GM23338 (cell line): ENCODE results near the gene IWS1. TPM values are rescaled to one million over a fixed set of nuclear protein-coding genes. Genes with fewer than 3 reads are reported as not detected.

ENCODE experiments used
- ATAC-seq: fragments of 200-7000 bp; cut with Tn5 transposase; 3 replicates; pipeline ENCODE4 v1.9.1; 2020
- DNase-seq: peaks from one replicate; pipeline ENCODE4 v3.0.0-alpha.2; 2015; ENCODE audit warnings: low spot score
- H2AFZ ChIP-seq: fragments of 200-600 bp; sonication (generic); 2 replicates; pipeline ENCODE4 v1.8.0; 2016; ENCODE audit warnings: antibody characterized with exemption, mild to moderate bottlenecking, moderate library complexity
- H3F3A ChIP-seq: fragments of 200-600 bp; sonication (generic); replicated peaks from 2 replicates; pipeline ENCODE4 v1.8.0; 2017; ENCODE audit warnings: antibody characterized with exemption, mixed run types, low read depth
- H3K27ac ChIP-seq: fragments of 200-600 bp; sonication (generic); 2 replicates; pipeline ENCODE4 v1.6.1; 2016; ENCODE audit warnings: low read depth
- H3K27me3 ChIP-seq: fragments of 200-600 bp; sonication (generic); 2 replicates; pipeline ENCODE4 v1.8.0; 2016; ENCODE audit warnings: mild to moderate bottlenecking, mixed run types, moderate library complexity; ENCODE audit not compliant: insufficient read depth
- H3K36me3 ChIP-seq: fragments of 200-600 bp; sonication (generic); 2 replicates; pipeline ENCODE4 v1.8.0; 2016; ENCODE audit warnings: mild to moderate bottlenecking; ENCODE audit not compliant: insufficient read depth
- H3K4me1 ChIP-seq: fragments of 200-600 bp; sonication (generic); 2 replicates; pipeline ENCODE4 v1.8.0; 2016; ENCODE audit warnings: mild to moderate bottlenecking, moderate library complexity; ENCODE audit not compliant: insufficient read depth
- H3K4me2 ChIP-seq: fragments of 200-600 bp; sonication (generic); 2 replicates; pipeline ENCODE4 v1.7.1; 2017; ENCODE audit warnings: mixed run types
- H3K4me3 ChIP-seq: fragments of 200-600 bp; sonication (generic); 2 replicates; pipeline ENCODE4 v1.6.1; 2016; ENCODE audit warnings: mixed run types
- H3K79me2 ChIP-seq: fragments of 200-600 bp; sonication (generic); replicated peaks from 2 replicates; pipeline ENCODE4 v1.8.0; 2017; ENCODE audit warnings: mild to moderate bottlenecking; ENCODE audit not compliant: insufficient read depth
- H3K9me2 ChIP-seq: fragments of 200-600 bp; sonication (generic); 2 replicates; pipeline ENCODE4 v1.8.0; 2017; ENCODE audit not compliant: insufficient read depth
- H4K20me1 ChIP-seq: fragments of 200-600 bp; sonication (generic); replicated peaks from 2 replicates; pipeline ENCODE4 v1.8.0; 2017; ENCODE audit warnings: mild to moderate bottlenecking; ENCODE audit not compliant: insufficient read depth
- H3K27ac Mint-ChIP-seq: 2 replicates; pipeline ENCODE4 v1.8.0; 2020; ENCODE audit warnings: inconsistent platforms, mild to moderate bottlenecking, moderate library complexity, mixed read lengths
- H3K27me3 Mint-ChIP-seq: 3 replicates; pipeline ENCODE4 v1.8.0; 2022; ENCODE audit warnings: low read depth, mild to moderate bottlenecking, moderate library complexity, mixed read lengths, inconsistent platforms; ENCODE audit not compliant: insufficient read depth, poor library complexity
- H3K36me3 Mint-ChIP-seq: 3 replicates; pipeline ENCODE4 v1.8.0; 2021; ENCODE audit warnings: low read depth, mild to moderate bottlenecking, inconsistent platforms, moderate library complexity, mixed read lengths
- H3K4me1 Mint-ChIP-seq: 3 replicates; pipeline ENCODE4 v1.8.0; 2020; ENCODE audit warnings: mild to moderate bottlenecking, inconsistent platforms, mixed read lengths
- H3K4me3 Mint-ChIP-seq: 3 replicates; pipeline ENCODE4 v1.8.0; 2021; ENCODE audit warnings: moderate library complexity, mild to moderate bottlenecking, inconsistent platforms, mixed read lengths
- H3K9me3 Mint-ChIP-seq: 3 replicates; pipeline ENCODE4 v1.8.0; 2020; ENCODE audit warnings: moderate library complexity, mild to moderate bottlenecking, inconsistent platforms, mixed read lengths
- CREB1 ChIP-seq: fragments of 250-450 bp; sonication (Bioruptor Pico); IDR thresholded peaks from 2 replicates; pipeline ENCODE4 v1.5.0; 2020; ENCODE audit warnings: low read depth, mild to moderate bottlenecking, moderate library complexity
- EZH2 ChIP-seq: fragments of 200-600 bp; sonication (generic); IDR thresholded peaks from one replicate; pipeline ENCODE4 v1.8.0; 2017; ENCODE audit warnings: antibody characterized with exemption, mild to moderate bottlenecking, low read depth; ENCODE audit not compliant: unreplicated experiment
- EZH2phosphoT487 ChIP-seq: fragments of 200-600 bp; sonication (generic); IDR thresholded peaks from one replicate; pipeline ENCODE4 v1.8.1; 2018; ENCODE audit warnings: antibody characterized with exemption; ENCODE audit not compliant: unreplicated experiment
- JUNB ChIP-seq: IDR thresholded peaks from one replicate; pipeline ENCODE4 v1.6.1; 2016; ENCODE audit warnings: antibody characterized with exemption; ENCODE audit not compliant: unreplicated experiment
- NANOG ChIP-seq: IDR thresholded peaks from 2 replicates; pipeline ENCODE4 v1.6.1; 2016; ENCODE audit warnings: antibody characterized with exemption, borderline replicate concordance
- POLR2AphosphoS5 ChIP-seq: IDR thresholded peaks from 2 replicates; pipeline ENCODE4 v1.6.1; 2016; ENCODE audit warnings: antibody characterized with exemption, low read depth
- STAT1 ChIP-seq: IDR thresholded peaks from one replicate; pipeline ENCODE4 v1.6.1; 2016; ENCODE audit warnings: antibody characterized with exemption; ENCODE audit not compliant: unreplicated experiment
- ZNF114 ChIP-seq: fragments of 250-450 bp; sonication (Bioruptor Pico); IDR thresholded peaks from 2 replicates; pipeline ENCODE4 v1.5.0; 2020; ENCODE audit warnings: mild to moderate bottlenecking, moderate library complexity
- ZNF331 ChIP-seq: fragments of 250-450 bp; sonication (Bioruptor Pico); IDR thresholded peaks from 2 replicates; pipeline ENCODE4 v1.5.0; 2020; ENCODE audit warnings: low read depth, mild to moderate bottlenecking, moderate library complexity
- polyA plus RNA-seq: library from polyadenylated mRNA; unstranded; fragments of >200 nt; fragmentation: Nextera tagmentation; extraction: Ambion mirVana; gene quantifications from 2 replicates; pipeline ENCODE4 v1.2.1, GENCODE V29; 2016
- total RNA-seq: library from RNA; depleted of rRNA; stranded (reverse); fragments of >200 nt; shearing (Covaris generic); gene quantifications from 2 replicates; pipeline ENCODE4 v1.2.3, GENCODE V29; 2014
- TF ChIP-seq, protein P1 (sequence below), 2 experiments: fragments of 200-600 bp in 1 of 2; sonication (generic) in 1 of 2; conservative IDR thresholded peaks; 2 replicates each; pipeline versions ENCODE4 v1.5.1 to v1.6.1; 2016 to 2017; ENCODE audit warnings: antibody characterized with exemption in 2 of 2, low read depth in 2 of 2, mild to moderate bottlenecking in 2 of 2, moderate library complexity in 1 of 2
- TF ChIP-seq, protein P2 (sequence below): fragments of 250-450 bp; sonication (Bioruptor Pico); IDR thresholded peaks from 2 replicates; pipeline ENCODE4 v1.5.0; 2020; ENCODE audit warnings: mild to moderate bottlenecking, moderate library complexity
- TF ChIP-seq, protein P3 (sequence below): IDR thresholded peaks from one replicate; pipeline ENCODE4 v1.6.1; 2018; ENCODE audit warnings: antibody characterized with exemption; ENCODE audit not compliant: unreplicated experiment
- TF ChIP-seq, protein P4 (sequence below): IDR thresholded peaks from 2 replicates; pipeline ENCODE4 v1.6.1; 2016; ENCODE audit warnings: antibody characterized with exemption

The IWS1 gene
- total and polyA plus RNA-seq, 2 experiments from 2014 or later = 82.8 to 97.2 TPM

DNA sequence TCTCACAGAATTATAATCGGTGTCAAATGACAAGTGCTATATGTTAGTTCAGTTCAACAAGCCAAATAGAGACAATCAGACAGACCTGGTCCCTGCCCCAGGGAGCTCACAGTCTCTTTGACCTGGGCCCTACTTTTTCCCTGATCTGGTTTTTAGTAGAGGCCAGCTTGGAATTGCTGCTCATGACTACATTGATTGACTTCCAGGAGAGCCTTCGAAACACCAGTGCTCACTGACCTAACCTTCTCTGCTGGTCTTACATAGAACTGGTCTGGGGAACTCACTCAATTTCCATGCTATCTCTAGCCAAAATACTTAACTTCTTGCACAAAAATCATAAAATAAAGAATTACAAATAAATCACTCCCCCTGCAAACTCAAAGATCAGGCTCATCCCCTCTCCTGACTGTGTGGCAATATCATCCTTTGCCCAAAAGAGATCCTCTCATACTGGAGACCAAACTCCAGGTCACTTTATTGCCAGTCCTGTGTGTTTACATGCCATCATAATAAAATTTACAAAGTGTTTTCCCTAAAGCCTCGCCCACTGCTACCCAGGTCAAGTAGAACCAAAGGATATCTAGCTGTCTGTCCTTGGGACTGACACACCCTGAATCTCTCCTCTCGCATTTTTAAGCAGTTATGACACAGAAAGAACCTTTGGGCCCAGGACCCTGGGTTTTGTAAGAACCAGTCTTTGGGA is 54.9 kb downstream of the IWS1 start:
- Histone ChIP-seq H2AFZ (no peak overlapping the region), H3K79me2 (no peaks in the 10 kb centered on the region), H3K27me3 (no peaks in the 10 kb centered on the region), H3F3A (no peaks in the 10 kb centered on the region), H3K4me3 (no peak overlapping the region), H3K27ac (no peak overlapping the region), H3K4me1 (no peaks in the 10 kb centered on the region), H3K4me2 (no peak overlapping the region), H3K9me2 (no peaks in the 10 kb centered on the region), H4K20me1 (no peaks in the 10 kb centered on the region), H3K36me3 (no peaks in the 10 kb centered on the region; the same call in 1 of the 2 replicates)
- Mint-ChIP-seq H3K4me3 (no peak overlapping the region), H3K9me3 (no peaks in the 10 kb centered on the region), H3K27ac (no peak overlapping the region; the same call in 1 of the 2 replicates), H3K27me3 (no peaks in the 10 kb centered on the region), H3K4me1 (no peaks in the 10 kb centered on the region), H3K36me3 (0 out of 3 replicates have a peak, but pooled peaks cover 6% of the 10 kb centered on the region)
- ATAC-seq (no peak), DNase-seq (no peak)
- TF ChIP-seq, protein P1, sequence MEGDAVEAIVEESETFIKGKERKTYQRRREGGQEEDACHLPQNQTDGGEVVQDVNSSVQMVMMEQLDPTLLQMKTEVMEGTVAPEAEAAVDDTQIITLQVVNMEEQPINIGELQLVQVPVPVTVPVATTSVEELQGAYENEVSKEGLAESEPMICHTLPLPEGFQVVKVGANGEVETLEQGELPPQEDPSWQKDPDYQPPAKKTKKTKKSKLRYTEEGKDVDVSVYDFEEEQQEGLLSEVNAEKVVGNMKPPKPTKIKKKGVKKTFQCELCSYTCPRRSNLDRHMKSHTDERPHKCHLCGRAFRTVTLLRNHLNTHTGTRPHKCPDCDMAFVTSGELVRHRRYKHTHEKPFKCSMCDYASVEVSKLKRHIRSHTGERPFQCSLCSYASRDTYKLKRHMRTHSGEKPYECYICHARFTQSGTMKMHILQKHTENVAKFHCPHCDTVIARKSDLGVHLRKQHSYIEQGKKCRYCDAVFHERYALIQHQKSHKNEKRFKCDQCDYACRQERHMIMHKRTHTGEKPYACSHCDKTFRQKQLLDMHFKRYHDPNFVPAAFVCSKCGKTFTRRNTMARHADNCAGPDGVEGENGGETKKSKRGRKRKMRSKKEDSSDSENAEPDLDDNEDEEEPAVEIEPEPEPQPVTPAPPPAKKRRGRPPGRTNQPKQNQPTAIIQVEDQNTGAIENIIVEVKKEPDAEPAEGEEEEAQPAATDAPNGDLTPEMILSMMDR (conservative IDR thresholded peaks at IDR 0.05; ENCODE audit: low read depth in 2 of 2) = no peak
- TF ChIP-seq NANOG (no peak), JUNB (no peak), POLR2AphosphoS5 (no peak), STAT1 (no peak), ZNF331 (CRISPR knock-in tag) (no peak), EZH2phosphoT487 (no peak), CREB1 (no peak), ZNF114 (CRISPR knock-in tag) (no peak), EZH2 (no peak)
- TF ChIP-seq, protein P2, sequence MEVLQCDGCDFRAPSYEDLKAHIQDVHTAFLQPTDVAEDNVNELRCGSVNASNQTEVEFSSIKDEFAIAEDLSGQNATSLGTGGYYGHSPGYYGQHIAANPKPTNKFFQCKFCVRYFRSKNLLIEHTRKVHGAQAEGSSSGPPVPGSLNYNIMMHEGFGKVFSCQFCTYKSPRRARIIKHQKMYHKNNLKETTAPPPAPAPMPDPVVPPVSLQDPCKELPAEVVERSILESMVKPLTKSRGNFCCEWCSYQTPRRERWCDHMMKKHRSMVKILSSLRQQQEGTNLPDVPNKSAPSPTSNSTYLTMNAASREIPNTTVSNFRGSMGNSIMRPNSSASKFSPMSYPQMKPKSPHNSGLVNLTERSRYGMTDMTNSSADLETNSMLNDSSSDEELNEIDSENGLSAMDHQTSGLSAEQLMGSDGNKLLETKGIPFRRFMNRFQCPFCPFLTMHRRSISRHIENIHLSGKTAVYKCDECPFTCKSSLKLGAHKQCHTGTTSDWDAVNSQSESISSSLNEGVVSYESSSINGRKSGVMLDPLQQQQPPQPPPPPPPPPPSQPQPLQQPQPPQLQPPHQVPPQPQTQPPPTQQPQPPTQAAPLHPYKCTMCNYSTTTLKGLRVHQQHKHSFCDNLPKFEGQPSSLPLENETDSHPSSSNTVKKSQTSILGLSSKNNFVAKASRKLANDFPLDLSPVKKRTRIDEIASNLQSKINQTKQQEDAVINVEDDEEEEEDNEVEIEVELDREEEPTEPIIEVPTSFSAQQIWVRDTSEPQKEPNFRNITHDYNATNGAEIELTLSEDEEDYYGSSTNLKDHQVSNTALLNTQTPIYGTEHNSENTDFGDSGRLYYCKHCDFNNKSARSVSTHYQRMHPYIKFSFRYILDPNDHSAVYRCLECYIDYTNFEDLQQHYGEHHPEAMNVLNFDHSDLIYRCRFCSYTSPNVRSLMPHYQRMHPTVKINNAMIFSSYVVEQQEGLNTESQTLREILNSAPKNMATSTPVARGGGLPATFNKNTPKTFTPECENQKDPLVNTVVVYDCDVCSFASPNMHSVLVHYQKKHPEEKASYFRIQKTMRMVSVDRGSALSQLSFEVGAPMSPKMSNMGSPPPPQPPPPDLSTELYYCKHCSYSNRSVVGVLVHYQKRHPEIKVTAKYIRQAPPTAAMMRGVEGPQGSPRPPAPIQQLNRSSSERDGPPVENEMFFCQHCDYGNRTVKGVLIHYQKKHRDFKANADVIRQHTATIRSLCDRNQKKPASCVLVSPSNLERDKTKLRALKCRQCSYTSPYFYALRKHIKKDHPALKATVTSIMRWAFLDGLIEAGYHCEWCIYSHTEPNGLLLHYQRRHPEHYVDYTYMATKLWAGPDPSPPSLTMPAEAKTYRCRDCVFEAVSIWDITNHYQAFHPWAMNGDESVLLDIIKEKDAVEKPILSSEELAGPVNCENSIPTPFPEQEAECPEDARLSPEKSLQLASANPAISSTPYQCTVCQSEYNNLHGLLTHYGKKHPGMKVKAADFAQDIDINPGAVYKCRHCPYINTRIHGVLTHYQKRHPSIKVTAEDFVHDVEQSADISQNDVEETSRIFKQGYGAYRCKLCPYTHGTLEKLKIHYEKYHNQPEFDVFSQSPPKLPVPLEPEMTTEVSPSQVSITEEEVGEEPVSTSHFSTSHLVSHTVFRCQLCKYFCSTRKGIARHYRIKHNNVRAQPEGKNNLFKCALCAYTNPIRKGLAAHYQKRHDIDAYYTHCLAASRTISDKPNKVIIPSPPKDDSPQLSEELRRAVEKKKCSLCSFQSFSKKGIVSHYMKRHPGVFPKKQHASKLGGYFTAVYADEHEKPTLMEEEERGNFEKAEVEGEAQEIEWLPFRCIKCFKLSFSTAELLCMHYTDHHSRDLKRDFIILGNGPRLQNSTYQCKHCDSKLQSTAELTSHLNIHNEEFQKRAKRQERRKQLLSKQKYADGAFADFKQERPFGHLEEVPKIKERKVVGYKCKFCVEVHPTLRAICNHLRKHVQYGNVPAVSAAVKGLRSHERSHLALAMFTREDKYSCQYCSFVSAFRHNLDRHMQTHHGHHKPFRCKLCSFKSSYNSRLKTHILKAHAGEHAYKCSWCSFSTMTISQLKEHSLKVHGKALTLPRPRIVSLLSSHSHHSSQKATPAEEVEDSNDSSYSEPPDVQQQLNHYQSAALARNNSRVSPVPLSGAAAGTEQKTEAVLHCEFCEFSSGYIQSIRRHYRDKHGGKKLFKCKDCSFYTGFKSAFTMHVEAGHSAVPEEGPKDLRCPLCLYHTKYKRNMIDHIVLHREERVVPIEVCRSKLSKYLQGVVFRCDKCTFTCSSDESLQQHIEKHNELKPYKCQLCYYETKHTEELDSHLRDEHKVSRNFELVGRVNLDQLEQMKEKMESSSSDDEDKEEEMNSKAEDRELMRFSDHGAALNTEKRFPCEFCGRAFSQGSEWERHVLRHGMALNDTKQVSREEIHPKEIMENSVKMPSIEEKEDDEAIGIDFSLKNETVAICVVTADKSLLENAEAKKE (CRISPR knock-in tag) = no peak
- TF ChIP-seq, protein P3, sequence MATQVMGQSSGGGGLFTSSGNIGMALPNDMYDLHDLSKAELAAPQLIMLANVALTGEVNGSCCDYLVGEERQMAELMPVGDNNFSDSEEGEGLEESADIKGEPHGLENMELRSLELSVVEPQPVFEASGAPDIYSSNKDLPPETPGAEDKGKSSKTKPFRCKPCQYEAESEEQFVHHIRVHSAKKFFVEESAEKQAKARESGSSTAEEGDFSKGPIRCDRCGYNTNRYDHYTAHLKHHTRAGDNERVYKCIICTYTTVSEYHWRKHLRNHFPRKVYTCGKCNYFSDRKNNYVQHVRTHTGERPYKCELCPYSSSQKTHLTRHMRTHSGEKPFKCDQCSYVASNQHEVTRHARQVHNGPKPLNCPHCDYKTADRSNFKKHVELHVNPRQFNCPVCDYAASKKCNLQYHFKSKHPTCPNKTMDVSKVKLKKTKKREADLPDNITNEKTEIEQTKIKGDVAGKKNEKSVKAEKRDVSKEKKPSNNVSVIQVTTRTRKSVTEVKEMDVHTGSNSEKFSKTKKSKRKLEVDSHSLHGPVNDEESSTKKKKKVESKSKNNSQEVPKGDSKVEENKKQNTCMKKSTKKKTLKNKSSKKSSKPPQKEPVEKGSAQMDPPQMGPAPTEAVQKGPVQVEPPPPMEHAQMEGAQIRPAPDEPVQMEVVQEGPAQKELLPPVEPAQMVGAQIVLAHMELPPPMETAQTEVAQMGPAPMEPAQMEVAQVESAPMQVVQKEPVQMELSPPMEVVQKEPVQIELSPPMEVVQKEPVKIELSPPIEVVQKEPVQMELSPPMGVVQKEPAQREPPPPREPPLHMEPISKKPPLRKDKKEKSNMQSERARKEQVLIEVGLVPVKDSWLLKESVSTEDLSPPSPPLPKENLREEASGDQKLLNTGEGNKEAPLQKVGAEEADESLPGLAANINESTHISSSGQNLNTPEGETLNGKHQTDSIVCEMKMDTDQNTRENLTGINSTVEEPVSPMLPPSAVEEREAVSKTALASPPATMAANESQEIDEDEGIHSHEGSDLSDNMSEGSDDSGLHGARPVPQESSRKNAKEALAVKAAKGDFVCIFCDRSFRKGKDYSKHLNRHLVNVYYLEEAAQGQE = no peak
- TF ChIP-seq, protein P4, sequence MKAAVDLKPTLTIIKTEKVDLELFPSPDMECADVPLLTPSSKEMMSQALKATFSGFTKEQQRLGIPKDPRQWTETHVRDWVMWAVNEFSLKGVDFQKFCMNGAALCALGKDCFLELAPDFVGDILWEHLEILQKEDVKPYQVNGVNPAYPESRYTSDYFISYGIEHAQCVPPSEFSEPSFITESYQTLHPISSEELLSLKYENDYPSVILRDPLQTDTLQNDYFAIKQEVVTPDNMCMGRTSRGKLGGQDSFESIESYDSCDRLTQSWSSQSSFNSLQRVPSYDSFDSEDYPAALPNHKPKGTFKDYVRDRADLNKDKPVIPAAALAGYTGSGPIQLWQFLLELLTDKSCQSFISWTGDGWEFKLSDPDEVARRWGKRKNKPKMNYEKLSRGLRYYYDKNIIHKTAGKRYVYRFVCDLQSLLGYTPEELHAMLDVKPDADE = no peak
